Measurements from ENCODE around the gene GSG1L.

GRCh38 chr16:27798241-27798640 lies 265.3 kb downstream of the GSG1L start:
- TF ChIP-seq CTCF (optimal IDR thresholded peaks at IDR 0.05 in 1 of 3, IDR thresholded peaks at IDR 0.05 in 1 of 3, conservative IDR thresholded peaks at IDR 0.05 in 1 of 3; ENCODE audit: extremely low read depth in 1 of 3, insufficient read depth in 2 of 3, low read length in 3 of 3) = no peak
- TF ChIP-seq EZH2 (IDR thresholded peaks at IDR 0.05; ENCODE audit: low read length) = no peak

Measured in keratinocyte (primary cell).